ENCODE data around the gene ADK. TPM values are rescaled to one million over a fixed set of nuclear protein-coding genes. Genes with fewer than 3 reads are reported as not detected.

Gene ADK
- total and polyA plus RNA-seq, 10 donors: 11.1 to 40.5 (median 32.1) TPM

DNA sequence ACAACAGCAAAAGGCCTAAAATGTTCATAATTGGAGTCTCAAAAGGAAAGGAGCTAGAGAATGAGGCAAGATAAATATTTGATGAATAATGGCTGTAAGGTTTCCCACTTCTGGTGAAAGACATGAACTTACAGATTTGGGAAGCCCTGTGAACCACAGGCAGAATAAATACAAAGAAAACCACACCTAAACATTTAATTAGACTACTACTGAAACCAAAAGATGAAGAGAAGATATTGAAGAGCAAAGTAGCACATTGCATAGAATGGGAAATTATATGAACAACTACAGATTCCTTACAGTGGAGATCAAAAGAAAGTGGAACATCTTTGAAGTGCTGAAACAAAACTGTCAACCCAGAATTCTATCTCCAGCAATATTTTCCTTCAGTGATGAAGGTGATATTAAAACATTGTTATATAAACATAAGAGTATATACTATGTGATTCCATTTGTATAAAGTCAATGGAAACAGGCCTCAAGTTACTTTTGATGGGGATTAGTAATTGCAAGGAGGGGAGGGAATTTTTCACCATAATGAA, 484.0 kb downstream of the ADK start:
- Histone ChIP-seq H3K4me1 (no peaks in the 10 kb centered on the region), H3K4me3 (no peak overlapping the region), H3K27me3 (replicated peaks in 1 of 7) (no peaks in the 10 kb centered on the region), H3K9me3 (peaks cover 7 to 29% (median 24%) of the 10 kb centered on the region in 8 donors), H3K36me3 (peaks cover 0 to 44% (median 2%) of the 10 kb centered on the region in 6 donors), H3K27ac (no peak overlapping the region)
- intact Hi-C loops (cut with DNase I; ENCODE audit: low total_unique reads): no loop called here
- no peak for DNase-seq
- TF ChIP-seq POLR2A (IDR thresholded peaks at IDR 0.05) (no peak), POLR2AphosphoS5 (IDR thresholded peaks at IDR 0.05) (no peak)
- TF ChIP-seq, protein P1, sequence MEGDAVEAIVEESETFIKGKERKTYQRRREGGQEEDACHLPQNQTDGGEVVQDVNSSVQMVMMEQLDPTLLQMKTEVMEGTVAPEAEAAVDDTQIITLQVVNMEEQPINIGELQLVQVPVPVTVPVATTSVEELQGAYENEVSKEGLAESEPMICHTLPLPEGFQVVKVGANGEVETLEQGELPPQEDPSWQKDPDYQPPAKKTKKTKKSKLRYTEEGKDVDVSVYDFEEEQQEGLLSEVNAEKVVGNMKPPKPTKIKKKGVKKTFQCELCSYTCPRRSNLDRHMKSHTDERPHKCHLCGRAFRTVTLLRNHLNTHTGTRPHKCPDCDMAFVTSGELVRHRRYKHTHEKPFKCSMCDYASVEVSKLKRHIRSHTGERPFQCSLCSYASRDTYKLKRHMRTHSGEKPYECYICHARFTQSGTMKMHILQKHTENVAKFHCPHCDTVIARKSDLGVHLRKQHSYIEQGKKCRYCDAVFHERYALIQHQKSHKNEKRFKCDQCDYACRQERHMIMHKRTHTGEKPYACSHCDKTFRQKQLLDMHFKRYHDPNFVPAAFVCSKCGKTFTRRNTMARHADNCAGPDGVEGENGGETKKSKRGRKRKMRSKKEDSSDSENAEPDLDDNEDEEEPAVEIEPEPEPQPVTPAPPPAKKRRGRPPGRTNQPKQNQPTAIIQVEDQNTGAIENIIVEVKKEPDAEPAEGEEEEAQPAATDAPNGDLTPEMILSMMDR (IDR thresholded peaks at IDR 0.05 in 8 of 11, conservative IDR thresholded peaks at IDR 0.05 in 3 of 11): no peak

DNA sequence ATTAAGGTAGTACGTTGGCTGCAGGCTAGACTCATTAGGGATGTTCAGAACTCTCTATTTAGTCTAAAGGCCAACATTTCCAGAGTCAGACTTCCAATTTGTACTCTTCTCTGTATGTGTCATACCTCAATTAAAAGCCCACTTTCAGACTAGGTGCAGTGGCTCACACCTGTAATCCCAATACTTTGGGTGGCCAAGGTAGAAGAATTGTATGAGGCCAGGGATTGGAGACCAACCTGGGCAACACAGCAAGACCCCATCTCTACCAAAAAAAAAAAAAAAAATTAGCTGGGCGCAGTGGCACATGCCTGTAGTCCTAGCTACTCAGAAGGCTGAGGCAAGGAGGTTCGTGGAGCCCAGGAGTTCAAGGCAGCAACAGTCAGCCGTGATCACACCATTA, 484.6 kb downstream of the ADK start:
- no peak for TF ChIP-seq POLR2A (IDR thresholded peaks at IDR 0.05)
- TF ChIP-seq, protein P1 (IDR thresholded peaks at IDR 0.05 in 8 of 11, conservative IDR thresholded peaks at IDR 0.05 in 3 of 11): no peak
- TF ChIP-seq POLR2AphosphoS5 (IDR thresholded peaks at IDR 0.05): no peak
- no peak for DNase-seq
- Histone ChIP-seq H3K36me3 (peaks cover 0 to 44% (median 2%) of the 10 kb centered on the region in 6 donors), H3K4me1 (no peaks in the 10 kb centered on the region), H3K9me3 (peaks cover 7 to 29% (median 24%) of the 10 kb centered on the region in 8 donors), H3K4me3 (no peak overlapping the region), H3K27ac (no peak overlapping the region), H3K27me3 (replicated peaks in 1 of 7) (no peaks in the 10 kb centered on the region)
- intact Hi-C loops (cut with DNase I; ENCODE audit: low total_unique reads): no loop called here
- 96 to 100% (median 99%) methylated on average over 4 of the region's 4 CpGs for WGBS, 5 donors

DNA sequence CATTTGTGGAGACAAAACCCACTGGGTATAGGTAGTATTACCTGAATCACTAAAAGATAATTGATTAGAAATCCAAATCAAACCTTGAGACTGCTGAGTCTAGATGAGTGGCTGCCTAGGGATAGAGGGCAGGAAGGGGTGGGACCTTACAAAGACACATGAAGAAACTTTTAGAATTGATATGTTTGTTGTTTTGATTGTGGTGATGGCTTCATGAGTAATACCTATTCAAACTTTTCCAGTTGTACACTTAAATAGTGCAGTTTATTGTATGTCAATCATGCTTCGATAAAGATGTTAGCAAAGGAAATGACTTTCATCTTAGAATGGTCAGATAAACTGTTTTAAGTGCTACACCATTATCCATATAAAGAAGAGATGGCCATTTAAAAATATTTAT, 486.7 kb downstream of the ADK start:
- H3K27me3 ChIP-seq (replicated peaks in 1 of 7): no peaks in the 10 kb centered on the region
- intact Hi-C loops (cut with DNase I; ENCODE audit: low total_unique reads): no loop called here
- TF ChIP-seq, protein P1 (IDR thresholded peaks at IDR 0.05 in 8 of 11, conservative IDR thresholded peaks at IDR 0.05 in 3 of 11): no peak
- TF ChIP-seq POLR2A (IDR thresholded peaks at IDR 0.05): no peak
- TF ChIP-seq POLR2AphosphoS5 (IDR thresholded peaks at IDR 0.05): no peak
- no peaks in the 10 kb centered on the region for H3K4me1 ChIP-seq
- 80 to 97% (median 90%) methylated on average over 1 of the region's 1 CpG for WGBS, 5 donors
- peaks cover 0 to 29% (median 0%) of the 10 kb centered on the region in 6 donors for H3K36me3 ChIP-seq
- H3K9me3 ChIP-seq: peaks cover 7 to 29% (median 26%) of the 10 kb centered on the region in 8 donors
- no peak overlapping the region for H3K27ac ChIP-seq
- no peak overlapping the region for H3K4me3 ChIP-seq
- no peak for DNase-seq

DNA sequence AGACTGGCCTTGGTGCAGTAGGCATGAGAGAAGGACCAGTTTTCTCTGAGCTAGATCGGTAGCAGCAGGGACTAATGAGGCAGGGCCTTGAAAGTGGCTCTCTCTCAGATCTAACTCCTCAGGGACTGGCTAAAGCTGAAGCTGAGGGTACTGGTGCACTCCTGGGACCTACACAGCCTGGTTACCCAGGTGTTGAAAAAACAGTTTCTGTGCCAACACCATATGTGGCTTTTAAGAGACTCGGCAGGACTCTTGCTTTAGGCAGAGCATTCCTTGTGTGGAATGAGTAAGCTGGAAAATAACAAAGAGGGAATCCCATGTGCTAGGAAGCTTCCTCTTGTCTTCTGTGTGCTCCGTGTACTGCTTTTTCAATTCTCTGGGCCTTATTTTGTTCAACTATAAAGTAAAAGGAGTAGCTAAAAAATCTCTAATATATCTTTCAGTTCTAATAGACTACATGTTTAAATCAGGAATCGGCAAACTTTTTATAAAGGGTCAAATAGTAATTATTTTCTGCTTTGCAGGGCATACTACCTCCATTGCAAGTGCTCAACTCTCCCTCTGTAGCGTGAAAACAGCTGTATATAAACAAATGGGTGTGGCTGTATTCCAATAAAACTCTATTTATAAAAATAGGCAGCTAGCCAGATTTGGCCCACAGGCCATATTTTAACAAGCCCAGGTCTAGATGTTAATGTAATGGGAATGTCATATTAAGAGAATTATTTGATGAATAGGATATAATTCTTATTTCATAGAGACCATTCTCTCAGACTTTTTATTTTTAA, 489.3 kb downstream of the ADK start:
- no peak overlapping the region for H3K4me3 ChIP-seq
- no peak for DNase-seq
- TF ChIP-seq, protein P1 (IDR thresholded peaks at IDR 0.05 in 8 of 11, conservative IDR thresholded peaks at IDR 0.05 in 3 of 11): no peak
- no peak for TF ChIP-seq POLR2AphosphoS5 (IDR thresholded peaks at IDR 0.05)
- no peak for TF ChIP-seq POLR2A (IDR thresholded peaks at IDR 0.05)
- H3K9me3 ChIP-seq: peaks cover 0 to 18% (median 11%) of the 10 kb centered on the region in 8 donors
- H3K4me1 ChIP-seq: no peaks in the 10 kb centered on the region
- intact Hi-C loops (cut with DNase I; ENCODE audit: low total_unique reads): no loop called here
- no peaks in the 10 kb centered on the region for H3K27me3 ChIP-seq (replicated peaks in 1 of 7)
- peaks cover 0 to 16% (median 0%) of the 10 kb centered on the region in 6 donors for H3K36me3 ChIP-seq
- 75 to 88% (median 84%) methylated on average over 5 of the region's 5 CpGs for WGBS, 5 donors
- H3K27ac ChIP-seq: no peak overlapping the region
